D341Med (cell line): Measurements from ENCODE around the gene CRYL1.
A peak's percentile ranks its signal among the peaks of the same experiment; 100 is the strongest.

Experiments
- DNase-seq: peaks from one replicate; pipeline ENCODE4 v3.0.0; 2012; ENCODE audit warnings: low spot score

Gene CRYL1

GRCh38 chr13:20492641-20493040 is 33.0 kb downstream of the CRYL1 start:
- peak; percentile 56 for DNase-seq

DNA sequence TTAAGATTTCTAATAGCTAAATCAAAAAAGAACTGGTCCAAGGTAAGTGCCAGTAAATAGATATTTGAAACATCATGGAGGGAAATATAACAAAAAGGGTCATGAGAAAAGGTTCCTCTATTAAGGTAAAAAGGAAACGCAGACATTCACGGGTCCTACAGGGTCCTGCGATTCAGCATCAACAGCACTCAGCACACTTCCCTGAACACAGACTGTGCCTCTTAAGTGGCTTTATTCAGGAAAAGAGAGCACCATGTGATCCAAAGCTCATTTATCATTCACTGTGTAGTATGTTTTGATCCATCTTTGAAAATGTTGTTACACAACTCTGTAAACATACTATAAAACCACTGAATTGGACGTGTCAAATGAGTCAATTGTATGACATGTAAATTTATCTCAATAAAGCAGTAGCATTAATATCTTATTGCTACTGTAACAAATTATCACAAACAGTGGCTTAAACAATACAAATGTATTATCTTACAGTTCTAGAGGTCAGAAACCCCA is 33.7 kb downstream of the CRYL1 start:
- no peak for DNase-seq

DNA sequence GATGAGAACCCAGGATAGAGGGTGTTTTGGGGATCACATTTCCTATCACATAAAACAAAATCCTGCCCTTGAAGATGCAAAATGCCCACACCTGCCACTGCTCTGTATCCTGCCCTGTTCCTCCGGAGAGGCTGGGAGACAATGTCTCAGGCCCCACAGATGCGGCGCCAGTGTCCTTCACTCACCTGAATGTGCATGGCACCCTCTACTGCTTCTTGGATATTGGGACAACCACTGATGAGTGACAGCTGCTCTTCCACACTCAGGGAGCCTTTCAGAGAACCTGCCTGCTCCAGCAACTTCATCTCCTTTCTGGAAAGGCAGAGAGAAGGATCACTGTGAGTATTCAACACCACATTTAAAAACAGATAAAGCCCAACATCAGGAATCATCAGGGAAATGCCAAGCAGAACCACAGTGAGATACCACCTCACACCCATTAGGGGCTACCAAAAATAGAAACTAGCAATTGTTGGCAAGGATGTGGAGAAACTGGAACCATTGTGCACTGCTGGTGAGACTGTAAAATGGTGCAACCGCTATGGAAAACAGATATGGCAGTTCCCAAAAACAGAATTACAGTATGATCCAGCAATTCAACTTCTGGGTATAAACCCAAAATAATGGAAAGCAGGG is 36.4 kb downstream of the CRYL1 start:
- no peak for DNase-seq

GRCh38 chr13:20487927-20488326 is 37.7 kb downstream of the CRYL1 start:
- no peak for DNase-seq

GRCh38 chr13:20482787-20483186 is 42.9 kb downstream of the CRYL1 start:
- DNase-seq = no peak

DNA sequence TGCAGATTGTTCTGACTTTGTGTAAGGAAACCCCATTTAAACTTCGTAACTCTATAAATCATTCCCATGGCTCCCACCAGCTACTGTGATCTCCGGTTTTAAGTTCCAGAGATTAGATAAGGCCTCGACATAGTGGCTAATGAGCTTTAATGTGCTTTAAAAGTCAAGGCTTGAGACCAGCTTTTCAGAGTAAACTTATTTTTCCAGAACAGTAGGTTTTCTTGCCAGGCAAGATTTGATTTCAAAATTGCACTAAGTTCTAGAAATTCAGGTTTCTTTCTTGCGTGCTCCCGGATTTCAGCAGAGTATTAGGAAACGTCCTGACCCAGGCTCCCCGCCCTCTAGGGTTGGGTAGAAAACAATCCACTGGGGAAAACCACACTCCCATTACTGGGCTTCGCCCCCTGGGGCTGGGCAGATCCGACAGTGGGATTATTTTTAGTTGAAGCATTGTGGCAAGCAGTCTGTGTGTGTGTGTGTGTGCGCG is 43.3 kb downstream of the CRYL1 start:
- peak; percentile 76 for DNase-seq

GRCh38 chr13:20477394-20477793 is 48.3 kb downstream of the CRYL1 start:
- no peak for DNase-seq

- no peak for DNase-seq
Observed at GRCh38 chr13:20475927-20476691, 49.5 kb downstream of the CRYL1 start.

DNA sequence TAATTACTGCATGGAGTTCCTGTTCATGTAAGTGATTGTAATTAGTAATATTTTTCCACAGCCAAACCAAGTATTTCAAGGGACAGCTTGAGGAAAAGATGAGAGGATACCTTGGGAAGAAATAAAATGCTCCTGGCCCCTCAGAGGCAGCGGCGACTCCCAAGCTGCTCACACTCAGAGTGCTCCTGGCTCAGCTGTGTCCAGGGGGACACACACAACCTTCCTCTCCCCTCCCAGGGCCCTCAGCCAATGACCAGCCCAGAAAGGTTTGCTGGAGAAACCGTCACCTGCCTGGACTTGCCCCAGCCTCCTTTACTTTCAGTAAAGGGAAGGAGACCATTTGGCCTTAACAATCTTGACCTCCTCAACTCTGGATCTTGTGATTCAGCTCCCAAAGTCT is 51.1 kb downstream of the CRYL1 start:
- no peak for DNase-seq

- no peak for DNase-seq
Observed at GRCh38 chr13:20473888-20474287, 51.8 kb downstream of the CRYL1 start.

GRCh38 chr13:20473139-20473538 is 52.5 kb downstream of the CRYL1 start:
- no peak for DNase-seq

- DNase-seq = no peak
Observed at GRCh38 chr13:20472531-20472930, 53.1 kb downstream of the CRYL1 start.

DNA sequence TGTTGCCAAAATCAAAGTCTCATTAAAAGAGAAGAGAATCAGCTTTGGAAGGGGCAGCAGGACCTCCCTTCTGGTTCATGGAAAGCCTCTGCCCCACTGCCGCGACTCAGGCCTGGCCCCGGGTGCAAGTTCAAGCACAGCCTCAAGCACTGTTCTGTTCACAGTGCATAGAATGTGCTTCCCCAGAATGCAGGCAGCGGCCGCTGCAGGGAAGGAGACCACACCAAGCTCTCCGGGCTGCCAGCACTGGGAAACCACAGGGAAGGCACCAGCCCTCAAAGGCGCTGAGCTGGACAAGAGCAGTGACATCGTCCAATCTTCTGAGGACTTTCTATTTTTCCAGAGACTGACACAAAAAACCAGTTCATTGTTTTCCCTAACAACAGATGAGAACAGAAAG is 55.5 kb downstream of the CRYL1 start:
- DNase-seq = no peak

DNA sequence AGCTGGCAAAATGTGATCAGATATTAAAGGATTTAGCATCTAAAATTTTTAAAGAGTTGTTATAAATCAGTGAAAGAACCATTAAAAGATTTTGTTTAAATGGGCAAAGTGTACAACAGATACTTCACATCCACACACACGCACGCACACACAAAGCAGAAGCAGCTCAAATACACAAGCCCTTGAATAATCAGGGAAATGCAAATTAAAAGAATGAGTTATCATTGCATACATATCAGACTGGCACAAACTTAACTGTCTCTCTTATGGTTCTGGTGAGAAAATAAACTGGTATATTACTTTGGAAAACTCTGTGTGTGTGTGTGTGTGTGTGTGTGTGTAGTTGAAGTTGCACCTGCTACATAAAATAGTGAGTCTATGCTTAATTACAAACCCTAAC is 59.3 kb downstream of the CRYL1 start:
- no peak for DNase-seq

DNA sequence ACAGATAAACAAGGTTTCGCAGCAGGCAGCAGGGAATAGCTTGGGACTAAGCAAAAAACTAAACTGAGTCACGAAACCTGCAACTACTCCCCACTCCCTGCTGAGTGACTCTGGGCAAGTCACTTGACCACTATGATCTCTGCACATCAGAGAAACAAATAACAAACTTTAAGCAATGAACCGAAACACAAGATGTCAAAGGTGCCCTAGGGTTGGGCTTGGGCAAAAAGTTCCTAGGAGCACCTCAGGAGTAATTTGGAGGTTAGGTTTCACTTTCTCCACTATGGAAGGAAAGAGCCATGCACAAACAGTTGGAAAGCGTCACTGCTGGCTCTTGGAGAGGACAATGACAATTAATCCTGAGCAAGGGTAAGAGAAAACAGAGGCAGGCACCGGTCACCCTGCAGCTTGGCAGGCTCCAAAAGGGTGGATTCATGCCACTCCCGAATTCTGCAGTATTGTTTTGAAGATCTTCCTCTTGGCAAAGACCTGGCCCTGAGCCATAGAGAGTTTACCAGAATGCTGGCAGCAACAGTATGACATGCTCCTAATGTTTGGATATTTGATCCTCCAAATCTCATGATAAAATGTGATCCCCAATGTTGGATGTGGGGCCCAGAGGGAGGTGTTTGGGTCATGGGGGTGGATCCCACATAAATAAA is 60.3 kb downstream of the CRYL1 start:
- no peak for DNase-seq

DNA sequence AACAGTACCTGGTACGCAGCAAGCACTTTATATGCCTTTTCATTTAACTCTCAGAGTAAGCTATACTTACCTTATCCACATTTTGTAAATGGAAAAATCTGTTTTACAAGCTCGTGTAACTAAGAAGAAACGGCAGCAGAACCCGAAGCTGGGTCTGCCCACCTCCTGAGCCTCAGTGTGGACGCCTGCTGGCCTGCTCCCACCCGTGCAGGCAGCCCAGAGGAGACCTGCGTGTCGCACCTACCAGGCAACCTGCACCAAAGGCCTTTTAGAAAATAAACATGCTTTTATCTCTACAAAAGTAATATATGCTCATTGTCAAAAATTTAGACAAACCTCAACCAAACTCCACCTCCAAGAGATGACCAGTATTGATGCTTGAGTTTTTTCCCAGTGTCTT is 62.7 kb downstream of the CRYL1 start:
- DNase-seq = no peak

- DNase-seq = no peak
Observed at GRCh38 chr13:20462533-20462915, 63.1 kb downstream of the CRYL1 start.

- no peak for DNase-seq
Observed at GRCh38 chr13:20461860-20462532, 63.7 kb downstream of the CRYL1 start.

- DNase-seq = no peak
Observed at GRCh38 chr13:20461481-20461859, 64.2 kb downstream of the CRYL1 start.

DNA sequence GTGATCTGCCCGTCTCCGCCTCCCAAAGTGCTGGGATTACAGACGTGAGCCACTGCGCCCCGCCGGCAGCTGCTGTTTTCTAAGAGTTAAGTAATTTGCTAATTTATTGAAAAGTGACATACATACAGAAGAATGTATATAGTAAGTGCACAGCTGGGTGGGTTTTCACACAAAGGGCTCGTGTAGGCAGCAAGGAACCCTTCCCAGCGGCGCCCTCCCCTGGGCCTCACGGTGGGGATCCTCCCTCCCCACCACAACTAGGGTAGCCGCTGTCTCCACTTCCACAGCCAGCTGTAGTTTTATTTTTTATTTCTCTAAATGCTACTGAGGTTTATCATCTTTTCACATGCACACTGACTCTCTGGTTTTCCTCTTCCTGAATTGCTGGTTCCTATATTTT is 64.9 kb downstream of the CRYL1 start:
- no peak for DNase-seq

- DNase-seq = no peak
Observed at GRCh38 chr13:20457670-20458069, 68.0 kb downstream of the CRYL1 start.

DNA sequence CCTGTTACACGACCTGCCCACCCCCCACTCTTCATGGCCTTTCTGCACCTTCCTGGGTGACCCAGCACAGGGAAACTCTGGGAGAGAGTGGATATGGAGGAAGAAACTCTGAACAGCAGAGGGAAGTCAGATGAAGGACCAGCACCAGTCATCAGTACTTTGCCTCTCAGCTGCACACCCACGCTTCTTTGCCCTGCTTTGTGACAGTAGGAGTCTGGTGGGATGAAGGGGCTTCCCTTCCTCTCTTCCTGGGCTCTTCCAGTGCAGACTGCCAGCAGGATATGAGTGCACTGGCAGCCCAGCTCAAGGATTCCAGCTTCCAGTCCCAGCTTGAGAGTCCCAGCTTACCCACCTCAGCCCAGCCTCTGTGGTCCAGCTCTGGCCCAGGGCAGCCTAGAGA is 68.9 kb downstream of the CRYL1 start:
- DNase-seq = no peak

- DNase-seq = no peak
Observed at GRCh38 chr13:20451397-20451796, 74.3 kb downstream of the CRYL1 start.
